ENCODE data around the gene POLR3B. TPM values are rescaled to one million over a fixed set of nuclear protein-coding genes. Genes with fewer than 3 reads are reported as not detected.
A peak's percentile ranks its signal among the peaks of the same experiment; 100 is the strongest.
"Not testable (repeated sequence)": the region's sequence is repeated elsewhere in the genome, so short reads cannot be mapped to it uniquely, and the experiment has no call there.

POLR3B gene
- 0.17 and 0.78 TPM in 2 replicates for total RNA-seq (2014; rRNA removed; shearing (Covaris generic); ENCODE audit: low replicate concordance)

DNA sequence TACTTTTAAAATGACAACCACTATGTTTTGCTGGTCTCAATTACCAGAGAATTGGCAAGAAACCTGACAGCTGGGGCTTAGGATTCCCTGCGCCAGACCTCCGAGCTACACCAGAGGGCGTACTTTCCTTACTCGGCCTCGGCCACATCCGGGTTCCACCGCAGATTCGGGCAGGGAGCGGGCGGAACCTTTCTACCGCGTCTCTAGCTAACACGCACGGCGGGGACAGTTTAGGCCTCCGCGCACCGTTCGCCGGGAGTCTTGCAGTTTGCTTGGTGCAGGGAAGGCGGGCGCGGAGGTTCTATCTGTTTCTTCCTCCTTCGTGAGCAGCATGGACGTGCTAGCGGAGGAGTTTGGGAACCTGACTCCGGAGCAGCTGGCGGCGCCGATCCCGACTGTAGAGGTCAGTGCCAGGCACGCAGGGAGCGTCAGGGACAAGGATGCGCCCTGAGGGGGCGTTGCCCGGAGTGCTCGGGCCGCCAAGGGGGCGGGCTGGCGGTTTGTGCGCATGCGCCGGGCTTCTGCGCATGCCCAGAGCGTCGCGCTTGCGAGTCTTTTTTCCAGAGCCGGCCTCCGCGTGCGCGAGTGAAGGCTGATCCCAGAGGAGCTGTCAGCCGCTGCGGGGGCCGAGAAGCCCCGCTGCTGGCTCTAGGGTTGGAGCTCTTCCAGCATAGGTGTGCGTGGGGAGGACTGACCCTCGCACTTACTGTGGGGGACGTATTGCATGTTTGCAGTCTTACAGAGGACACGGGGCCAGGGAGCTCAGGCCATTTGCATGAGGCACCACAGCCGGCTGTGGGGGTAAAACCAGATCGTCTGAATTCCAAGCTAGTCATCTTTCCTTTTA lies at the start of gene POLR3B:
TSS of gene POLR3B (plus strand) at position 200 of the 847 bp plus-strand sequence. CDS start at position 332, 132 bp downstream.
- in situ Hi-C loops (cut with HindIII; ENCODE audit: low pct_unique_long_range_greater_than_20kb, low sequenced_read_pairs), result no loop called here
- peak; percentile 89 for DNase-seq (ENCODE audit: low read depth)

DNA sequence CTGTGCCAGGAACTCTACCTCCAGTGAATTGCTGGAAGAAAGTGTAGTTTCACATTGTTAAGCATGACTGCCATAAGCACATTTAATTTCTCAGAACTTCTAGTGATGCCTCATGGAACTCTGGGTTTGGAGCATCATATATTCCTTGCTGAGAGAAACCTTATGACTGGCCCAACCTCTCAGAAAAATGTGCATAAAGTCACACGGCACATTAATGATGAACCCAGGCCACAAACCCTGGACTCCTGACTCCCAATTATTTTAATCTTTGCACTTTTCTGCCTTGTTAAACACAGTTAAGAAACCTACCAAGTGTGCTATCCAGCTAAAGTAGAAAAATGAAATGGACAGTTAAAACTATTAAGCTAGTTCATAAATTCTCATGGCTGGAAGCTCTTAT lies 49.4 kb upstream of the POLR3B start:
- DNase-seq (ENCODE audit: low read depth), result no peak
- in situ Hi-C loops (cut with HindIII; ENCODE audit: low pct_unique_long_range_greater_than_20kb, low sequenced_read_pairs), result no loop called here

DNA sequence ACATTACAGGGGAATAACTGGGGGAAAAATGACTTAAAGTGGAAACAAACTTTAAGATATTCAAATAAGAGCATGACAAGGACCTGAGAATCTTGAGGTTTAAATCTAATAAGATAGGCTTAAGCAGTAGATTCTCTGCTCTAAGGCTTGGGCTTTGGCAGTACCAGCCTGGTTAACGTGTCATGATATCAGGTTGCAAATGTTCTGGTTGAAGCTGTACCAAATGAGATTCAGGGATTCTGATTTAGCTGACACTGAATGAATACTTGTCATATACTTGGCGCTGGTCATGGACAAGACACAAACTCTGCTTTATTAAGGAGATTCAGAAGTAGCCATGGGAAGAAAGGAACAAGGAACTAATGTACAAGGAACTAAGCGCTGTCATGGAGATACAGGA lies 48.9 kb upstream of the POLR3B start:
- in situ Hi-C loops (cut with HindIII; ENCODE audit: low pct_unique_long_range_greater_than_20kb, low sequenced_read_pairs), result no loop called here
- DNase-seq (ENCODE audit: low read depth), result no peak

DNA sequence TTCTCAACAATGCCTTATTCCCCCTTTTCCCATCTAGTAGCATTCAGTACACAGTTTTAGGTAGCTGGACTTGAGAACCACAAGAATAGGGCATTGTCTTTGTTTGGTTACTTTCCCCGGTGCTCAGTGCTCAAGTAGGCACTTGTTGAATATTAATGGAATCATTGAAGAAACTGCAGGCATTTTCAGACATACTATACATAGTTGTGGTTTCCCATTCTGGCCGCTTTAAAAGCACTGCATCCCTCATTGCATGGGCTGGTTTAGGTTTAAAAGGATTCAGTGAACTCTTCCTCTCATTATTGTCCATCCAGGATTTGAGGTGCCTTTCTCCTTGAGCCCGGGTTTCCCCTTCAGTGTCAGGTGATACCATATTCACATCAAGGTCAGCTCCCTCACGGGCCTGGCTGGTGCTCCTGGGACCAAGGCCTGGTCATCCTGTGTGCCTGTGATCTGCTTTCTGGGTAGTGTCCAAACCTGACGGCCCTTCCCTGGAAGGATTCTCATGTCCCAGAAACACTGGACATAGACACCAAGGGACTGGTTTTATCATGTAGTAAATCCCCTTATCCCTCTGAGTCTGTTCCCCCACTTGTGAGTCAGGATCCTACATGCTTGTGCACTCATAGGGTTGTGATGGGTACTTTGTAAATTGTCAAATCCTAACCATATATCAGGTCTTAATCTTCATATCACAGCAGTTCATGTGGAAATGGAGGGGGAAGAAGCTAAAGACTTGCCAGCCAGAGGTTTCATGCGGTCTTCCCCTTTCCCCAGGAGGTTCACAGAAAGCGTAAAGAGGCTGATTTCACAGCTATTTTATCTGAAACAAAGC lies 47.7 kb upstream of the POLR3B start:
- peak; percentile 55 for DNase-seq (ENCODE audit: low read depth)
- in situ Hi-C loops (cut with HindIII; ENCODE audit: low pct_unique_long_range_greater_than_20kb, low sequenced_read_pairs), result no loop called here

DNA sequence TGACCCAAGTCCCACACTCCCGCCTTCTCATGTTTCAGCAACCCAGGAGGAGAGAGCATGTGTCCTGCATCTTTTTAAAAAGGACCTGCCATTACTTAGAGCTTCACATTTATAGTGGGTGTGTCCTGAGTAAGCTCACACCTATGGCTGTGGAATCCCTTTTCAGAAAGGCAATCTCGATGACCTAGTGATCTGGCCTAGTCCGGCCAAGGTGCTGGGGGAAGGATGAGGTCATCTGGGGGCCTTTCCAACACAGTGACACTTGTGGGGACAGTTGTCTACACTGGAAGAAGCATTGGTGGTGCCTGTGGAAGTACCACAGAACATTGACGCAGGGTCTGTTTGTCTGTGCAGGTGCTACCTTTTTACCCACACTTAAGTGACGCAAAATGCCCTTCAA lies 46.9 kb upstream of the POLR3B start:
- in situ Hi-C loops (cut with HindIII; ENCODE audit: low pct_unique_long_range_greater_than_20kb, low sequenced_read_pairs), result no loop called here
- no peak for DNase-seq (ENCODE audit: low read depth)

DNA sequence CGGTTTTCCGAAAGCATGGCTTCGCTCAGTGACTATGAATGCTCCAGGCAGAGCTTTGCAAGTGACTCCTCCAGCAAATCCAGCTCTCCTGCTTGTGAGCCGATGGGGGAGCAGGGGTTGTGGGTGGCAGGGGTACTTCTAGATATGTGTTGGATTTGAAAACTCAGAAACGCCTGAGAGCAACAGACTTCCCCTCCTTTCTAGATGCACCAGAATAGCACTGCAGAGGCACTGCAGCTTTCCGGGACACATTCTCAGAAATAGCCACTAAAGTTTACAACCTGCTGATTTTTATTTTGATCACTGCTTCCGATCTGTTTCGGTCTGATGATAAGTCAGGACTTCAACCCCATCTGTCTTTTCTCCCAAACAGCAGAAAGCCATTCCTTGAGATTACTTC lies 46.4 kb upstream of the POLR3B start:
- no peak for DNase-seq (ENCODE audit: low read depth)
- in situ Hi-C loops (cut with HindIII; ENCODE audit: low pct_unique_long_range_greater_than_20kb, low sequenced_read_pairs), result no loop called here

DNA sequence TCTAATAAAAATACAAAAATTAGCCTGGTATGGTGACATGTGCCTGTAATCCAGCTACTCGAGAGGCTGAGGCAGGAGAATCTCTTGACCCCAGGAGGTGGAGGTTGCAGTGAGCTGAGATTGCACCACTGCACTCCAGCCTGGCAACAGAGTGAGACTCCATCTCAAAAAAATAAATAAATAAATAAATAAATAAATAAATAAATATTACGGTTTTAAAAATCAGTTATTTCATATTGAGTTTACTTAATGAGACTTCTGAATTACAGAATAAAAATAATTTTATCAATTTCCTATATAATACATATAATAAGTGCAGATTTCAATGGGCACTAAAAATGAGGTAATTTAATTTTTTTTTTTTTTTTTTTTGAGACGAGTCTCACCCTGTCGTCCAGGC lies 44.1 kb upstream of the POLR3B start:
- DNase-seq (ENCODE audit: low read depth); in situ Hi-C loops (cut with HindIII; ENCODE audit: low pct_unique_long_range_greater_than_20kb, low sequenced_read_pairs): not testable (repeated sequence)

DNA sequence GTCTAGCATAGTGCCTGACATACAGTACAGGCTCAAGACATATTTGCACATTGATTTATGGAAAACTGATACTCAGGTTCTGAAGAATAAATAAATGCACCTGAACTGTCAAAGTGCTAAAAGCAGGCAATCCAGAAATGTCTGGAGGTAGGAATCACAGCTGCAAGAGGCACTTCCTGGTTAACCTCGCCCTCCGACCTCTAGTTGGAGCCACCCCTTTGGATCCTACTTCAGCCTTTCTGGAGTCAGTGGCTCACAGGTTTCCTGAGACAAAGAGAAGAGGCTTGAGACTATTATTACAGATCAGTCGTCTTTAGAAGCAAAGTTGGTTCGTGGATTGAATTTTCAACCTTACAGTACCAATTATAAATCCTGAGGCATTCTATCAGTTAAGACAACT lies 42.0 kb upstream of the POLR3B start:
- no peak for DNase-seq (ENCODE audit: low read depth)
- in situ Hi-C loops (cut with HindIII; ENCODE audit: low pct_unique_long_range_greater_than_20kb, low sequenced_read_pairs), result no loop called here

DNA sequence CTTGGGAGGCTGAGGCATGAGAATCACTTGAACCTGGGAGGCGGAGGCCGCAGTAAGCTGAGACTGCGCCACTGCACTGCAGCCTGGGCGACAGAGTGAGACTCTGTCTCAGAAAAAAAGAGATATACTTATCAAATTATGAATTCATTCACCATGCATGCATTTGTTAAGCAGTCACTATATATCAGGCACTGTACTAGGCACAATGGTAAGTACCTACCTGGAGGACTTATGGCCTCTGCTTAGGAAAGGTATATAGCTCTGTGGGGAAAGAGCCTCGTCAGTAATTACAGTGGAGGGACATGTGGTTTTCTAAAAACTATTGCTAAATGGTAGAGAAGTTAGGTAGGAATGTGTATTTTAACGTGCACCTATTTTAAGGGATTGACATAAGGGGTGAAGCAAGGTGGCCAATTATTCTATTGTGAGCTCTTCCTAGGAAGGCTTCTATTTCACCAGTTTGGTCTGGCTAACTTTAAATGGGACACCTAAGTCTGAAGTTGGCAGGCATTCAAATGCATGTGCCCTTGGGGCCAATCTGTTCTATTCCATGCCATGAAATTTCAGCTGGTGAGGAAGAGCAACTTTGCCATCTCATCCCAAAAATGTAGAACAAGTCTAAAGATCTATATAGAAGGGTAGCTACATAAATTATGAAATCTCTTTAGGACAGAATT lies 40.0 kb upstream of the POLR3B start:
- in situ Hi-C loops (cut with HindIII; ENCODE audit: low pct_unique_long_range_greater_than_20kb, low sequenced_read_pairs), result no loop called here

DNA sequence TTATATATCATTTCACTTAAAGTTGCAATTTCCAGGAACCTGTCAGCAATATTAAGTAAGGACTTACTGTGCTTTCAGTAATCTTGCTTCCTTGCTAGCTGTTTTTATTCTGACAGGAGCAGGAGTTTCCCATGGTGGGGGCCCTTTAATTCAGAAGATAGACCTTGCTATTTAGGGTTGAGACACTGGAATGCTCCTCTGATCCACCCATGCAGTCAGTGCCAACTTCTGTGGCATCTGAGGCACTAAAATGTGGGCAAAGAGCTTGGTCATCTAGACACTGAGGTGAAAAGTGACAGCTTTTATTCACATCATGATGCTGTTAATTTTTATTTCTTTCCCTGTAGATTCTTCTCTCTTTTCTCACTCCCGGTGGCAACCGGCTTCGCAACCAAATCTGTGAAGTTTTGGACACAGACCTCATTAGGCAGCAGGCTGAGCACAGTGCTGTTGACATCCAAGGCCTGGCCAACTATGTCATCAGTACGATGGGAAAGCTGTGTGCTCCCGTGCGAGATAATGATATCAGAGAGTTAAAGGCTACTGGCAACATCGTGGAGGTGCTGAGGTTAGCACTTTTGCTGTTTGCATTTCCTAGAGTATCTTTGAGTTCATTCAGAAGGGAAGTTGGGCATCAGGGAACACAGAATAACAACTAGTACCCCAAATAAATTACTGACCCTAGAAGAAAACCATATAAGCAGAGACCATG lies 36.3 kb upstream of the POLR3B start:
- no peak for DNase-seq (ENCODE audit: low read depth)
- in situ Hi-C loops (cut with HindIII; ENCODE audit: low pct_unique_long_range_greater_than_20kb, low sequenced_read_pairs), result no loop called here

More for the DNA sequence above, 40.0 kb upstream of the POLR3B start:
- DNase-seq (ENCODE audit: low read depth), result no peak

DNA sequence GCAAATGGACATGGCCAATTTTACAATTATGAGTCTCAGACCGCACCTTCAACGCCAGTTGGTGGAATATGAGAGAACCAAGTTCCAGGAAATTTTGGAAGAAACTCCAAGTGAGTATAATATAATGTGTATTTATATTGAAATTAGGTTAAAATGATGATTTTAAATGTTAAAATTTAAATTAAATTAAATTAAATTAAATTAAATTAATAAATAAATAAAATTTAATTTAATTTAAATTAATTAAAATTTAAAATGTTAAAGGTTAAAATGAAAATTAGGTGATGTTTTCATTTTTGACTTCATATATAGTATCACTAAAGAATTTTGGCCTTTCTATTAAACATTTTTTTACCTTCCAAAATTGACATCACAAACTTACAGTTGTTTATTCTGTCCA lies 34.0 kb upstream of the POLR3B start:
- in situ Hi-C loops (cut with HindIII; ENCODE audit: low pct_unique_long_range_greater_than_20kb, low sequenced_read_pairs), result no loop called here
- DNase-seq (ENCODE audit: low read depth), result no peak

DNA sequence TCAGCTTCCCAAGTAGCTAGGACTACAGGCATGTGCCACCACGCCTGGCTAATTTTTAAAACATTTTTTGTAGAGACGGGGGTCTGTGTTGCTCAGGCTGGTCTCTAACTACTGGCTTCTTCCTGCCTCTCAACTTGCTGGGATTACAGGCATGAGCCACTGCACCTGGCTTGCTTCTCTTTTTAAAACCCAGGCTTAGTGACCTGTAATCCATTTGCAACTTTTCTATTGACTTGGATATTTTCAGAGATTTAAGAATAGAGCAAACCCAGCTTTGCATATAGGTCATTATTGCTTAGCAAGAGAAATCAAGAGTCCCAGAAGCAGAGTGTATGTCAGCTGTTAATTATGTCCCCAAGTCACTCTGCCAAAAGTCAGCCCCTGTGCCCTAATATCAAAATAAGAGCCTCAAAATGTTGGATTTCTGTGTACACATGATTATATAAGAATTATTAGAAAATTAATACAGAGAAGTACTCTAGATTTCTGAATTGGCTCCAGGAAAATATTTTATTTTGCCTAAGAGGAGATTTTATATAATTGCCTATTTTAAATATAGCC lies 30.2 kb upstream of the POLR3B start:
- no peak for DNase-seq (ENCODE audit: low read depth)
- in situ Hi-C loops (cut with HindIII; ENCODE audit: low pct_unique_long_range_greater_than_20kb, low sequenced_read_pairs), result no loop called here

DNA sequence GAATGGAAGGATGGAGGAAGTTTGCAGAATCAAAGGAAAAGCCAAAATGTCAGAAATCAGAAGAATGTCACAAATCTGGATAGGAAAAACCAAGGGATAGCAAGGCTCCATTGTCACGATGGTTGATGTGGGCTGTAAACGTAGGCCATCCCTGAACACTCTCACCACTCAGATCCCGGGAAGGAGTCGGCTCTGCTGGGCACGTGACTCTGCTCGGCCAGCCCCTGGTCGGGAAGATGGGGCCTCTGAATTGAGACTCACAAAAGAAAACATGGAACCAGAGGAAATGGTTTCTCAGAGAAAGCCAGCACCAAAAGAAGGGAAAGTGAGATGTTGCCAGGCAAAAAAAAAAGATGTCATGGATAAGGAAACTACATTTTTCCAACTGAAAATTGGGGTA lies 28.8 kb upstream of the POLR3B start:
- no peak for DNase-seq (ENCODE audit: low read depth)
- in situ Hi-C loops (cut with HindIII; ENCODE audit: low pct_unique_long_range_greater_than_20kb, low sequenced_read_pairs), result no loop called here

DNA sequence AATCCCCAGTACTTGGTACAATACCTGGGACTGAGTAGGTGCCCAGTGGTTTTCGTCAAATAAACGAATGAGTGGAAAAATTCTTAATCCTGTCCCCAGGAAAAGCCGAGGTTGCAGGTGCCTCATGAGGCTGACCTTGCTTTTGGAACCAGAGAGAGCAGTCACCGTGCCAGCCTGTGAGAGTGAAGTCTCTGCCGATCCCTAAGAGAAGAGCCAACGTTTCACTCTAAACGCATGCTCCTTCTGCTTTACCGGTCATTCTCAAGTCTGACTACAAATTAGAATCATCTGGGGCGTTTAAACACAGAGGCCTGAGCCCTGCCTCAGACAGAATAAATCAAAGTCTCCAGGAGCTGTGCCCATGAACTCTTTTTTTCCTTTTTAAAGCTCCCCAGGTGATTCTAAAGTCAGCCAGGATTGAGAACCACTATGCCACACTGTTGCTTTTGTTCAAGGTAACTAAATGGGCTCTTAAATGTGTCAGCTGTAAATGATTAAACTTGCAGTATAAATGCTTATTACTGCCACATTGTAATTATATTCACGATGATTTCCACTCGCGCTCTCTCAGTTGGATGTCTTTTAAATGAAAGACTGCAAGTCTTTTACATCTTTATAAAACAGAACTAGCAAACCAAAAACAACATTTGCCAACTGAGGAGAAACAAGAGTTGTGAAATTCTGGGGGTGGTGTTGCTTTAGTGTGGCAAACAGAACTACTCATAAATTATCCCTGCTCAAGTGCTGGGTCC lies 28.1 kb upstream of the POLR3B start:
- DNase-seq (ENCODE audit: low read depth), result no peak
- in situ Hi-C loops (cut with HindIII; ENCODE audit: low pct_unique_long_range_greater_than_20kb, low sequenced_read_pairs), result no loop called here

DNA sequence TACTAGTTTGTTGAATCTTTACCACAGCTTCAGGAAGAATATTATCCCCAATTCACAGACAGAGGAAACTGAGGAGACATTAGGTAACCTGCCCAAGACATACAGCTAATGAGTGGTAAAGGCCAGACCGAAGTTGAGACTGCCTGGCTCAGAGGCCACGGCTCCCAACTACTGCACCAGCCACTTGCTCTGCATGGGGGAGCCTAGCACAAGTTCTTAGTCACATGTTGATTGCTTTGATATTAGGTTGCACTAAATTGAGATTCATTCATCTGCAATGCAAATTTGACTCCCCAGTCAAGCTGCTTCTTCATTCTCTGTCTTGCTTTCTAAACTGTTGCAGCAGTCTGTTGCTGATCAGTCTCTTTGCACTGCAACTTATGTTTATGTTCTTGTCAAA lies 25.9 kb upstream of the POLR3B start:
- in situ Hi-C loops (cut with HindIII; ENCODE audit: low pct_unique_long_range_greater_than_20kb, low sequenced_read_pairs), result no loop called here
- DNase-seq (ENCODE audit: low read depth), result no peak

DNA sequence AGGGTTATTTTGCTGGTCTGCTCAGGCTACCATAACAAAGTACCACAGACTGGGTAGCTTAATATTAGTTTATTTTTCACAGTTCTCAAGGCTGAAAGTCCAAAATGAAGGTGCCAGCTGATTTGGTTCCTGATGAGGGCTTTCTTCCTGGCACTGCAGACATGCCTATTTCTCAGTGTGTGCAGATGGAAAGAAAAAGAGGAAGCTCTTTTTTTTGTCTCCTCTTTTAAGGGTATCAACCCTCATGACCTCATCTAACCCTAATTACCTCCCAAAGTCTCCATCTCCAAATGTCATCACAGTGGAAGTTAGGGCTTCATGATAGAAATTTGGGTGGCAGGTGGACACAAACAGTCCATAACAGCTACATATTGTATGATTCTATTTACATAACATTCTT lies 25.0 kb upstream of the POLR3B start:
- DNase-seq (ENCODE audit: low read depth), result no peak
- in situ Hi-C loops (cut with HindIII; ENCODE audit: low pct_unique_long_range_greater_than_20kb, low sequenced_read_pairs), result no loop called here

DNA sequence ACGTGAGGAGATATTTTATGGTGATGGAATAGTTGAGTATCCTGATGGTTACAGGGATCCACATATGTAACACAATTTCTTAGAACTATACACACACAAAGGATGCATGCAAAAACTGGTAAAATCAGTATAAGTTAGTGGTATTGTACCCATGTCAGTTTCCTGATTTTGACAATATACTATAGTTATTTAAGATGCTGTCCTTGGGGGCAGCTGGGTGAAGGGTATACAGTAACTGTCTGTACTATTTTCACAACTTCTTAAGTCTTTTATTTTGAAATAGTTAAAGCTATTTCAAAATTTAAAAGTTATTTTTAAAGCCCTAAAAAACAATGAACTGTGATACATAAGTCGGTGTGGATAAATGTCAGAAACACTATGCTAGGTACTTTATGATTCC lies 24.5 kb upstream of the POLR3B start:
- no peak for DNase-seq (ENCODE audit: low read depth)
- in situ Hi-C loops (cut with HindIII; ENCODE audit: low pct_unique_long_range_greater_than_20kb, low sequenced_read_pairs), result no loop called here

All from Caki2 (cell line).